GM15510 (cell line): ENCODE measurements around the gene DOCK10.

ENCODE experiments used
- POLR2A ChIP-seq: IDR thresholded peaks from 3 replicates; pipeline ENCODE4 v1.6.1; 2011; ENCODE audit warnings: borderline replicate concordance; ENCODE audit not compliant: insufficient read length; ENCODE audit errors: extremely low read depth

Gene DOCK10

GRCh38 chr2:224883700-224884099 is 158.6 kb downstream of the DOCK10 start:
- TF ChIP-seq POLR2A, result no peak

- no peak for TF ChIP-seq POLR2A
Observed at GRCh38 chr2:224883172-224883516, 159.1 kb downstream of the DOCK10 start.

- TF ChIP-seq POLR2A, result no peak
Observed at GRCh38 chr2:224882291-224883171, 159.7 kb downstream of the DOCK10 start.

- no peak for TF ChIP-seq POLR2A
Observed at GRCh38 chr2:224881846-224882245, 160.4 kb downstream of the DOCK10 start.

- no peak for TF ChIP-seq POLR2A
Observed at GRCh38 chr2:224876522-224876921, 165.7 kb downstream of the DOCK10 start.

GRCh38 chr2:224875841-224876240 is 166.4 kb downstream of the DOCK10 start:
- no peak for TF ChIP-seq POLR2A

- TF ChIP-seq POLR2A, result no peak
Observed at GRCh38 chr2:224875153-224875552, 167.1 kb downstream of the DOCK10 start.

- no peak for TF ChIP-seq POLR2A
Observed at GRCh38 chr2:224871813-224872212, 170.5 kb downstream of the DOCK10 start.

GRCh38 chr2:224870341-224870740 is 171.9 kb downstream of the DOCK10 start:
- TF ChIP-seq POLR2A, result no peak

GRCh38 chr2:224869601-224870233 is 172.6 kb downstream of the DOCK10 start:
- no peak for TF ChIP-seq POLR2A

GRCh38 chr2:224865016-224865415 is 177.3 kb downstream of the DOCK10 start:
- no peak for TF ChIP-seq POLR2A

- no peak for TF ChIP-seq POLR2A
Observed at GRCh38 chr2:224861266-224861665, 181.0 kb downstream of the DOCK10 start.

- no peak for TF ChIP-seq POLR2A
Observed at GRCh38 chr2:224860786-224861185, 181.5 kb downstream of the DOCK10 start.

GRCh38 chr2:224851811-224852210 is 190.5 kb downstream of the DOCK10 start:
- no peak for TF ChIP-seq POLR2A

- TF ChIP-seq POLR2A, result no peak
Observed at GRCh38 chr2:224850081-224850480, 192.2 kb downstream of the DOCK10 start.

GRCh38 chr2:224849264-224849663 is 193.0 kb downstream of the DOCK10 start:
- no peak for TF ChIP-seq POLR2A
